GM23338 (cell line): ENCODE results near the gene CNN2. TPM values are rescaled to one million over a fixed set of nuclear protein-coding genes. Genes with fewer than 3 reads are reported as not detected.

Experiments used
- ATAC-seq: fragments of 200-7000 bp; cut with Tn5 transposase; 3 replicates; pipeline ENCODE4 v1.9.1; 2020
- DNase-seq: peaks from one replicate; pipeline ENCODE4 v3.0.0-alpha.2; 2015; ENCODE audit warnings: low spot score
- H2AFZ ChIP-seq: fragments of 200-600 bp; sonication (generic); 2 replicates; pipeline ENCODE4 v1.8.0; 2016; ENCODE audit warnings: antibody characterized with exemption, mild to moderate bottlenecking, moderate library complexity
- H3F3A ChIP-seq: fragments of 200-600 bp; sonication (generic); replicated peaks from 2 replicates; pipeline ENCODE4 v1.8.0; 2017; ENCODE audit warnings: antibody characterized with exemption, mixed run types, low read depth
- H3K27ac ChIP-seq: fragments of 200-600 bp; sonication (generic); 2 replicates; pipeline ENCODE4 v1.6.1; 2016; ENCODE audit warnings: low read depth
- H3K27me3 ChIP-seq: fragments of 200-600 bp; sonication (generic); 2 replicates; pipeline ENCODE4 v1.8.0; 2016; ENCODE audit warnings: mild to moderate bottlenecking, mixed run types, moderate library complexity; ENCODE audit not compliant: insufficient read depth
- H3K36me3 ChIP-seq: fragments of 200-600 bp; sonication (generic); 2 replicates; pipeline ENCODE4 v1.8.0; 2016; ENCODE audit warnings: mild to moderate bottlenecking; ENCODE audit not compliant: insufficient read depth
- H3K4me1 ChIP-seq: fragments of 200-600 bp; sonication (generic); 2 replicates; pipeline ENCODE4 v1.8.0; 2016; ENCODE audit warnings: mild to moderate bottlenecking, moderate library complexity; ENCODE audit not compliant: insufficient read depth
- H3K4me2 ChIP-seq: fragments of 200-600 bp; sonication (generic); 2 replicates; pipeline ENCODE4 v1.7.1; 2017; ENCODE audit warnings: mixed run types
- H3K4me3 ChIP-seq: fragments of 200-600 bp; sonication (generic); 2 replicates; pipeline ENCODE4 v1.6.1; 2016; ENCODE audit warnings: mixed run types
- H3K79me2 ChIP-seq: fragments of 200-600 bp; sonication (generic); replicated peaks from 2 replicates; pipeline ENCODE4 v1.8.0; 2017; ENCODE audit warnings: mild to moderate bottlenecking; ENCODE audit not compliant: insufficient read depth
- H3K9me2 ChIP-seq: fragments of 200-600 bp; sonication (generic); 2 replicates; pipeline ENCODE4 v1.8.0; 2017; ENCODE audit not compliant: insufficient read depth
- H4K20me1 ChIP-seq: fragments of 200-600 bp; sonication (generic); replicated peaks from 2 replicates; pipeline ENCODE4 v1.8.0; 2017; ENCODE audit warnings: mild to moderate bottlenecking; ENCODE audit not compliant: insufficient read depth
- H3K27ac Mint-ChIP-seq: 2 replicates; pipeline ENCODE4 v1.8.0; 2020; ENCODE audit warnings: inconsistent platforms, mild to moderate bottlenecking, moderate library complexity, mixed read lengths
- H3K27me3 Mint-ChIP-seq: 3 replicates; pipeline ENCODE4 v1.8.0; 2022; ENCODE audit warnings: low read depth, mild to moderate bottlenecking, moderate library complexity, mixed read lengths, inconsistent platforms; ENCODE audit not compliant: insufficient read depth, poor library complexity
- H3K36me3 Mint-ChIP-seq: 3 replicates; pipeline ENCODE4 v1.8.0; 2021; ENCODE audit warnings: low read depth, mild to moderate bottlenecking, inconsistent platforms, moderate library complexity, mixed read lengths
- H3K4me1 Mint-ChIP-seq: 3 replicates; pipeline ENCODE4 v1.8.0; 2020; ENCODE audit warnings: mild to moderate bottlenecking, inconsistent platforms, mixed read lengths
- H3K4me3 Mint-ChIP-seq: 3 replicates; pipeline ENCODE4 v1.8.0; 2021; ENCODE audit warnings: moderate library complexity, mild to moderate bottlenecking, inconsistent platforms, mixed read lengths
- H3K9me3 Mint-ChIP-seq: 3 replicates; pipeline ENCODE4 v1.8.0; 2020; ENCODE audit warnings: moderate library complexity, mild to moderate bottlenecking, inconsistent platforms, mixed read lengths
- CREB1 ChIP-seq: fragments of 250-450 bp; sonication (Bioruptor Pico); IDR thresholded peaks from 2 replicates; pipeline ENCODE4 v1.5.0; 2020; ENCODE audit warnings: low read depth, mild to moderate bottlenecking, moderate library complexity
- CTCF ChIP-seq, 2 experiments: fragments of 200-600 bp in 1 of 2; sonication (generic) in 1 of 2; conservative IDR thresholded peaks; 2 replicates each; pipeline versions ENCODE4 v1.5.1 to v1.6.1; 2016 to 2017; ENCODE audit warnings: antibody characterized with exemption in 2 of 2, low read depth in 2 of 2, mild to moderate bottlenecking in 2 of 2, moderate library complexity in 1 of 2
- EZH2phosphoT487 ChIP-seq: fragments of 200-600 bp; sonication (generic); IDR thresholded peaks from one replicate; pipeline ENCODE4 v1.8.1; 2018; ENCODE audit warnings: antibody characterized with exemption; ENCODE audit not compliant: unreplicated experiment
- JUNB ChIP-seq: IDR thresholded peaks from one replicate; pipeline ENCODE4 v1.6.1; 2016; ENCODE audit warnings: antibody characterized with exemption; ENCODE audit not compliant: unreplicated experiment
- REST ChIP-seq: IDR thresholded peaks from one replicate; pipeline ENCODE4 v1.6.1; 2018; ENCODE audit warnings: antibody characterized with exemption; ENCODE audit not compliant: unreplicated experiment
- STAT1 ChIP-seq: IDR thresholded peaks from one replicate; pipeline ENCODE4 v1.6.1; 2016; ENCODE audit warnings: antibody characterized with exemption; ENCODE audit not compliant: unreplicated experiment
- ZNF114 ChIP-seq: fragments of 250-450 bp; sonication (Bioruptor Pico); IDR thresholded peaks from 2 replicates; pipeline ENCODE4 v1.5.0; 2020; ENCODE audit warnings: mild to moderate bottlenecking, moderate library complexity
- polyA plus RNA-seq: library from polyadenylated mRNA; unstranded; fragments of >200 nt; fragmentation: Nextera tagmentation; extraction: Ambion mirVana; gene quantifications from 2 replicates; pipeline ENCODE4 v1.2.1, GENCODE V29; 2016
- total RNA-seq: library from RNA; depleted of rRNA; stranded (reverse); fragments of >200 nt; shearing (Covaris generic); gene quantifications from 2 replicates; pipeline ENCODE4 v1.2.3, GENCODE V29; 2014
- TF ChIP-seq, protein P1 (sequence below): fragments of 250-450 bp; sonication (Bioruptor Pico); IDR thresholded peaks from 2 replicates; pipeline ENCODE4 v1.5.0; 2020; ENCODE audit warnings: mild to moderate bottlenecking, moderate library complexity

Gene CNN2
- total and polyA plus RNA-seq, 2 experiments from 2014 or later = 330 to 392 TPM

- TF ChIP-seq REST = no peak
Measured at GRCh38 chr19:1046836-1047695, 20.7 kb downstream of the CNN2 start (continued).

DNA sequence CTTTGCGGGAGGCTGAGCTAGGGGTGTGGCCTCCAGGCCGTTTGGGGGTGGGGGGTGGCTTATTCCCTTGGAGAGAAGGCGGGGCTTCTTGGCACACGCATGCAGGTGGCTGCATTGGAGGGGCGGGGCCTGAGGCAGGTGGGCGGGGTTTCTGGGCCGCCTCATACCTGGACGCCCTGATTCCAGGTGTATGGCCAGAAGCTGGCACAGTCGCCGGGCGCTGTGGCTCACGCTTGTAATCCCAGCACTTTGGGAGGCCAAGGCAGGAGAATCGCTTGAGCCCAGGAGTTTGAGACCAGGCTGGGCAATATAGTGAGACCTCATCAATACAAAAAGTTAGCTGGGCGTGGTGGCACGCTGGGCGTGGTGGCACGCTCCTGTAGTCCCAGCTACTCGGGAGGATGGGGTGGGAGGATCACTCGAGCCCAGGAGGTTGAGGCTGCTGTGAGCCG lies 21.3 kb downstream of the CNN2 start:
- DNase-seq = peak; percentile 84
- TF ChIP-seq, protein P1, sequence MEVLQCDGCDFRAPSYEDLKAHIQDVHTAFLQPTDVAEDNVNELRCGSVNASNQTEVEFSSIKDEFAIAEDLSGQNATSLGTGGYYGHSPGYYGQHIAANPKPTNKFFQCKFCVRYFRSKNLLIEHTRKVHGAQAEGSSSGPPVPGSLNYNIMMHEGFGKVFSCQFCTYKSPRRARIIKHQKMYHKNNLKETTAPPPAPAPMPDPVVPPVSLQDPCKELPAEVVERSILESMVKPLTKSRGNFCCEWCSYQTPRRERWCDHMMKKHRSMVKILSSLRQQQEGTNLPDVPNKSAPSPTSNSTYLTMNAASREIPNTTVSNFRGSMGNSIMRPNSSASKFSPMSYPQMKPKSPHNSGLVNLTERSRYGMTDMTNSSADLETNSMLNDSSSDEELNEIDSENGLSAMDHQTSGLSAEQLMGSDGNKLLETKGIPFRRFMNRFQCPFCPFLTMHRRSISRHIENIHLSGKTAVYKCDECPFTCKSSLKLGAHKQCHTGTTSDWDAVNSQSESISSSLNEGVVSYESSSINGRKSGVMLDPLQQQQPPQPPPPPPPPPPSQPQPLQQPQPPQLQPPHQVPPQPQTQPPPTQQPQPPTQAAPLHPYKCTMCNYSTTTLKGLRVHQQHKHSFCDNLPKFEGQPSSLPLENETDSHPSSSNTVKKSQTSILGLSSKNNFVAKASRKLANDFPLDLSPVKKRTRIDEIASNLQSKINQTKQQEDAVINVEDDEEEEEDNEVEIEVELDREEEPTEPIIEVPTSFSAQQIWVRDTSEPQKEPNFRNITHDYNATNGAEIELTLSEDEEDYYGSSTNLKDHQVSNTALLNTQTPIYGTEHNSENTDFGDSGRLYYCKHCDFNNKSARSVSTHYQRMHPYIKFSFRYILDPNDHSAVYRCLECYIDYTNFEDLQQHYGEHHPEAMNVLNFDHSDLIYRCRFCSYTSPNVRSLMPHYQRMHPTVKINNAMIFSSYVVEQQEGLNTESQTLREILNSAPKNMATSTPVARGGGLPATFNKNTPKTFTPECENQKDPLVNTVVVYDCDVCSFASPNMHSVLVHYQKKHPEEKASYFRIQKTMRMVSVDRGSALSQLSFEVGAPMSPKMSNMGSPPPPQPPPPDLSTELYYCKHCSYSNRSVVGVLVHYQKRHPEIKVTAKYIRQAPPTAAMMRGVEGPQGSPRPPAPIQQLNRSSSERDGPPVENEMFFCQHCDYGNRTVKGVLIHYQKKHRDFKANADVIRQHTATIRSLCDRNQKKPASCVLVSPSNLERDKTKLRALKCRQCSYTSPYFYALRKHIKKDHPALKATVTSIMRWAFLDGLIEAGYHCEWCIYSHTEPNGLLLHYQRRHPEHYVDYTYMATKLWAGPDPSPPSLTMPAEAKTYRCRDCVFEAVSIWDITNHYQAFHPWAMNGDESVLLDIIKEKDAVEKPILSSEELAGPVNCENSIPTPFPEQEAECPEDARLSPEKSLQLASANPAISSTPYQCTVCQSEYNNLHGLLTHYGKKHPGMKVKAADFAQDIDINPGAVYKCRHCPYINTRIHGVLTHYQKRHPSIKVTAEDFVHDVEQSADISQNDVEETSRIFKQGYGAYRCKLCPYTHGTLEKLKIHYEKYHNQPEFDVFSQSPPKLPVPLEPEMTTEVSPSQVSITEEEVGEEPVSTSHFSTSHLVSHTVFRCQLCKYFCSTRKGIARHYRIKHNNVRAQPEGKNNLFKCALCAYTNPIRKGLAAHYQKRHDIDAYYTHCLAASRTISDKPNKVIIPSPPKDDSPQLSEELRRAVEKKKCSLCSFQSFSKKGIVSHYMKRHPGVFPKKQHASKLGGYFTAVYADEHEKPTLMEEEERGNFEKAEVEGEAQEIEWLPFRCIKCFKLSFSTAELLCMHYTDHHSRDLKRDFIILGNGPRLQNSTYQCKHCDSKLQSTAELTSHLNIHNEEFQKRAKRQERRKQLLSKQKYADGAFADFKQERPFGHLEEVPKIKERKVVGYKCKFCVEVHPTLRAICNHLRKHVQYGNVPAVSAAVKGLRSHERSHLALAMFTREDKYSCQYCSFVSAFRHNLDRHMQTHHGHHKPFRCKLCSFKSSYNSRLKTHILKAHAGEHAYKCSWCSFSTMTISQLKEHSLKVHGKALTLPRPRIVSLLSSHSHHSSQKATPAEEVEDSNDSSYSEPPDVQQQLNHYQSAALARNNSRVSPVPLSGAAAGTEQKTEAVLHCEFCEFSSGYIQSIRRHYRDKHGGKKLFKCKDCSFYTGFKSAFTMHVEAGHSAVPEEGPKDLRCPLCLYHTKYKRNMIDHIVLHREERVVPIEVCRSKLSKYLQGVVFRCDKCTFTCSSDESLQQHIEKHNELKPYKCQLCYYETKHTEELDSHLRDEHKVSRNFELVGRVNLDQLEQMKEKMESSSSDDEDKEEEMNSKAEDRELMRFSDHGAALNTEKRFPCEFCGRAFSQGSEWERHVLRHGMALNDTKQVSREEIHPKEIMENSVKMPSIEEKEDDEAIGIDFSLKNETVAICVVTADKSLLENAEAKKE (CRISPR knock-in tag) = no peak
- no peak for TF ChIP-seq ZNF114
- no peak for TF ChIP-seq EZH2phosphoT487
- TF ChIP-seq JUNB = no peak
- no peak for TF ChIP-seq REST
- TF ChIP-seq CTCF (conservative IDR thresholded peaks at IDR 0.05; ENCODE audit: low read depth in 2 of 2) = no peak
- no peak for TF ChIP-seq CREB1 (CRISPR knock-in tag)
- TF ChIP-seq STAT1 = no peak

More for the DNA sequence above, 21.3 kb downstream of the CNN2 start:
- Mint-ChIP-seq H3K27me3 (peaks cover 16% of the 10 kb centered on the region), H3K4me3 (no peak overlapping the region), H3K36me3 (peaks cover 16% of the 10 kb centered on the region), H3K4me1 (no peaks in the 10 kb centered on the region), H3K27ac (no peak overlapping the region), H3K9me3 (peaks cover 8% of the 10 kb centered on the region; the same call in 2 of the 3 replicates)
- H3K27ac ChIP-seq = no peak overlapping the region
- peak; percentile 30 for ATAC-seq
- H4K20me1 ChIP-seq = no peaks in the 10 kb centered on the region
- H3K4me3 ChIP-seq = no peak overlapping the region
- H3K36me3 ChIP-seq = no peaks in the 10 kb centered on the region
- H3K79me2 ChIP-seq = no peaks in the 10 kb centered on the region
- no peaks in the 10 kb centered on the region for H3F3A ChIP-seq
- no peaks in the 10 kb centered on the region for H3K4me1 ChIP-seq
- no peaks in the 10 kb centered on the region for H3K27me3 ChIP-seq
- no peaks in the 10 kb centered on the region for H3K9me2 ChIP-seq
- H2AFZ ChIP-seq = no peak overlapping the region
- no peak overlapping the region for H3K4me2 ChIP-seq
